ENCODE measurements around the gene ASXL3.

ASXL3 gene

GRCh38 chr18:33577685-33578517 is at the start of gene ASXL3:
Gene ASXL3 (plus strand): TSS chr18:33578219. CDS start chr18:33578632, 413 bp downstream.
- no peak for DNase-seq

GRCh38 chr18:33532978-33533377 is 45.0 kb upstream of the ASXL3 start:
- DNase-seq = no peak

GRCh38 chr18:33536904-33537303 is 41.1 kb upstream of the ASXL3 start:
- DNase-seq = no peak

- no peak for DNase-seq
Measured at GRCh38 chr18:33538418-33539042, 39.5 kb upstream of the ASXL3 start.

- DNase-seq = no peak
Measured at GRCh38 chr18:33540392-33540791, 37.6 kb upstream of the ASXL3 start.

GRCh38 chr18:33541316-33541715 is 36.7 kb upstream of the ASXL3 start:
- no peak for DNase-seq

- DNase-seq = no peak
Measured at GRCh38 chr18:33556846-33557245, 21.2 kb upstream of the ASXL3 start.

- no peak for DNase-seq
Measured at GRCh38 chr18:33557706-33558105, 20.3 kb upstream of the ASXL3 start.

- no peak for DNase-seq
Measured at GRCh38 chr18:33558529-33558928, 19.5 kb upstream of the ASXL3 start.

- DNase-seq = no peak
Measured at GRCh38 chr18:33560686-33561370, 17.2 kb upstream of the ASXL3 start.

GRCh38 chr18:33562741-33563140 is 15.3 kb upstream of the ASXL3 start:
- DNase-seq = no peak

GRCh38 chr18:33567705-33568104 is 10.3 kb upstream of the ASXL3 start:
- no peak for DNase-seq

- DNase-seq = no peak
Measured at GRCh38 chr18:33571998-33572787, 5.8 kb upstream of the ASXL3 start.

- no peak for DNase-seq
Measured at GRCh38 chr18:33573193-33573592, 4.8 kb upstream of the ASXL3 start.

- no peak for DNase-seq
Measured at GRCh38 chr18:33575451-33575850, 2.6 kb upstream of the ASXL3 start.

- DNase-seq = no peak
Measured at GRCh38 chr18:33576999-33577646, 896 bp upstream of the ASXL3 start.

- DNase-seq = no peak
Measured at GRCh38 chr18:33578518-33579348, 714 bp downstream of the ASXL3 start.

- DNase-seq = no peak
Measured at GRCh38 chr18:33579349-33580215, 1.6 kb downstream of the ASXL3 start.

GRCh38 chr18:33580546-33580945 is 2.5 kb downstream of the ASXL3 start:
- DNase-seq = no peak

GRCh38 chr18:33581856-33582255 is 3.8 kb downstream of the ASXL3 start:
- no peak for DNase-seq

- DNase-seq = no peak
Measured at GRCh38 chr18:33583901-33584300, 5.9 kb downstream of the ASXL3 start.

All from activated naive CD4-positive, alpha-beta T cell treated with anti-CD3 and anti-CD28 coated beads, Interleukin-2, amount 50 U/mL, for 16 hours (primary cell).